ENCODE results near the gene HTT-AS. TPM values are rescaled to one million over a fixed set of nuclear protein-coding genes. Genes with fewer than 3 reads are reported as not detected.

The HTT-AS gene
- total RNA-seq, 2 donors from 2014 or later: not detected

DNA sequence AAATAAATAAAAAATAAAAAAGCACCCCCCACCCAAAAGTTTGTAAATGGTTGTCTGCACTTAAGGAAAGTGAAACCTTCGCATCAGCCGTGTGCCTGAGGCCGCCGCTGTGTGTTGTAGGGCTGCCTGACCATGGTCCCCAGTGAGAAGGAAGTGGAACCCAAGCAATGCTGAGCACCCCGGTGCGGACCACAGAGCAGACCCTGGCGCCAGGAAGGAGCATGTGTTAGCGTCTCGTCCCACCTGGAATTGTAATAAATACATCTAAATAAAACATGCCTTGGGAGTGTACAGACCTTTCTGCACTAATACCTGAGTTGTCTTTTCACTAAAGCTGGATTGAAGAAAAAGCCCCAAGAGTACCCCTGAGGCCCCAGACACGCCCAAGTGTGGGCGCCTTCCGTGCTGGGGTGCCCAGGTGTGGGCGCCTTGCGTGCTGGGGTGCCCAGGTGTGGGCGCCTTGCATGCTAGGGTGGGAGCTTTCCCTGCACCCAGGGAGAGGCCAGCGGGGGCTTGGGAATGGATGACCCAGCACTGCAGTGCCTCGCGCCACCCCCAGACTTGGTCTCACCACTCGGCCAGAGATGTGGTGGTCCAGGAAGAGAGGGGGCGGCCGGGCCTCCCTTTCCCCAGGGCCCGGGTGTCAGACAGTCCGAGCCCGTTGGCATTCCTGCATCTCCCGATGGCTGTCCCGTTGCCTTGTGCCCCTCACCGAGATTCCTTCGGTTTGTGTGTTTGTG, 33.7 kb downstream of the HTT-AS start:
- ATAC-seq (replicated peaks in 1 of 2) (no peak), DNase-seq (no peak)
- H3K9me3 Mint-ChIP-seq: peaks cover 3 to 5% of the 10 kb centered on the region in 2 donors
- H3K27me3 Mint-ChIP-seq (ENCODE audit: low read depth): peaks cover 9% of the 10 kb centered on the region
- peak overlapping the region; percentile 91 to 93 for H3K4me3 Mint-ChIP-seq
- H3K4me1 Mint-ChIP-seq (ENCODE audit: low read depth): peaks cover 65% of the 10 kb centered on the region
- peaks cover 3 to 5% of the 10 kb centered on the region in 2 donors for H3K36me3 Mint-ChIP-seq (ENCODE audit: insufficient read depth in 2 of 2)
- H3K27ac Mint-ChIP-seq: no peak overlapping the region

DNA sequence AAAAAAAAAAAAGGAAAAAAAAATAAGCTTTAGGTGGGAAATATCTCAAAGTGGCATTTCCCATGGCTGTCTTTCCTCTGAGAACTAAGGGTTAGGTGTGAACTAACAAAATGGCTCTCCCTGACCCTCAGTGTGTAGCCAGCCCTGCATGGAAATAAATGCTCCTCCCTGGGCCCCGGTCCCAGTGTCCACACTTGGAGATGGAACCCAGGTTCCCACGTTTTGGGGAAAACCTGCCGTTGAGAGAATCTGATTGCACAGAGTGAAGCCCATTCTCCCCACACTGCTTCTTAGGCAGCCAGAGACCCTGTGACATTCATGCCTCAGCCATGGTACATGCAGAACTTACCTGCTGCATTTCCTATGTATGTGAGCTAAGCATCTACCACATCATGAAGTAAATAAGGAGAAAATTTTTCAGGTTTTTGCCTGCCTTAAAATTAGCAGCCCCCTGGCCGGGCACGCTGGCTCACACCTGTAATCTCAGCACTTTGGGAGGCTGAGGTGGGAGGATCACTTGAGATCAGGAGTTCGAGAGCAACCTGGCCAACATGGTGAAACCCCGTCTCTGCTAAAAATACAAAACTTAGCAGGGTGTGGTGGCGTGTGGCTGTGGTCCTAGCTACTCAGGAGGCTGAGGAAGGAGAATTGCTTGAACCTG, 34.5 kb downstream of the HTT-AS start:
- Mint-ChIP-seq H3K4me1 (ENCODE audit: low read depth) (peaks cover 57% of the 10 kb centered on the region), H3K4me3 (no peak overlapping the region), H3K36me3 (ENCODE audit: insufficient read depth in 2 of 2) (no peaks in the 10 kb centered on the region), H3K27ac (no peak overlapping the region), H3K27me3 (ENCODE audit: low read depth) (peaks cover 9% of the 10 kb centered on the region), H3K9me3 (no peaks in the 10 kb centered on the region)
- ATAC-seq (replicated peaks in 1 of 2) (no peak), DNase-seq (no peak)

DNA sequence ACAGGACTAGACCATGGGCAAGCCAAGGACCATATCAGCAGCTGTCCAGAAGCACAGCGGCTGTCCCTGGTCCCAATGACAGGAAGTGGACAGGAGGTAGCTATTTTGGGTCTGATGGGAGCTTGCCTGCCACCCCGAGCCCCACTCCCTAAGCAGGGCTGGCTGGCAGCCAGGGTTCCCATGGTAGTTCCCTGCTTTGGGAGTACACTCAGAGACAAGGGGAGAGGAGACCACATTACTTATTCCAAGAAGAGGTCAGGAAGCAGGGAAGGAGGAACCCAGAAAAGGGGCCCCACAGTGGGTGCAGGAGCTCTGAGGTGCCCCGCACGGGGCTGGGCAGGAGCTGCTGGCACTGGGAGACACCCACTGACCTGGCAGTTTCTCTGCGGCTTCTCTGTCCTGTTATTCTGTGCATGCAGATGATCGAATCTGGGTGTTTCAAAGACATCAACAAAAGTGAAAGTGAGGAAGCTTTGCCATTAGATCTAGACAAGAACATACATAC, 36.3 kb downstream of the HTT-AS start:
- H3K9me3 Mint-ChIP-seq: no peaks in the 10 kb centered on the region
- peaks cover 9% of the 10 kb centered on the region for H3K27me3 Mint-ChIP-seq (ENCODE audit: low read depth)
- no peaks in the 10 kb centered on the region for H3K36me3 Mint-ChIP-seq (ENCODE audit: insufficient read depth in 2 of 2)
- peaks cover 48% of the 10 kb centered on the region for H3K4me1 Mint-ChIP-seq (ENCODE audit: low read depth)
- ATAC-seq (replicated peaks in 1 of 2) (peak in 1 of 2 donors; percentile 29), DNase-seq (peak; percentile 23 to 27)
- peak overlapping the region; percentile 76 to 77 for H3K4me3 Mint-ChIP-seq
- H3K27ac Mint-ChIP-seq: no peak overlapping the region

DNA sequence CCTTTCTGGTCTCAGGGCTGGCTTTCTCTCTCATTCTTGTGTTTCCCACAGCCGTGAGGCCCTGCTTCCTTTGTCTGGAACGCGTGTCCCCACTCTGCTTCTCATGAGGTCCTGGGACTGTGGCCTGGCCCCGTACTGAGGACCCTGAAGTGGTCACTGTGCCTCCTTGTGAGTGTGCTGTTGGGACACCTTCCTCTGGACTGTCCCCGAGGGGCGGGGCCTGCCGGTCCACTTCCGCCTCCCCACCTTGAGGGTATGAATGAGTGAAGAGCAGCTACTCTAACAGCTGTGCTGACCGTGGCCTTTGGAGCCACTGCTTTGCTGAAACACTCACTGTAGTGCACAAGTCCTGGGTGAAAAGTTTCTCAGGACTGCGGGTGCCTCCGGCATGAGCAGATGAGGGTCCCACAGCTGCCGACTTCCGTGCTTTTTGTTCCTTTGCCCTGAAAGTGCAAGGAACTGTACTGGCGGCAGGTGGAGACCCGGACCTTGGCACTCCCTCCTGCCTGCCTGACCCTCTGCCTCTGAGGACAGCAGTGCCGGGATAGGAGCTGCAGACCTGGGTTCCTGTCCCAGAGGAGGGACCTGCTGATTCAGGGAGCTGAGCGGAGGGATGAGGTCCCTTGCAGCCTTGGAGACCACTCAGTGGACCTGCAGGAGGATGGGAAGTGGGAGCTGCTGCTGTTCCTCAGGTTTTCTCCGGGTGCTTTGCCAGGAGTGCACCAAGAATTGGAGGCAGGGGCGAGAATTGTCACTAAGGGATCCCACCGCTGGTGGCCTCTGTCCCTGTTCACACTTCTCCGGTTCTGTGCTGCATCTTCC, 38.0 kb downstream of the HTT-AS start:
- ATAC-seq (replicated peaks in 1 of 2) (no peak), DNase-seq (no peak)
- no peak overlapping the region for H3K27ac Mint-ChIP-seq
- H3K27me3 Mint-ChIP-seq (ENCODE audit: low read depth): peaks cover 9% of the 10 kb centered on the region
- peaks cover 32% of the 10 kb centered on the region for H3K4me1 Mint-ChIP-seq (ENCODE audit: low read depth)
- no peaks in the 10 kb centered on the region for H3K9me3 Mint-ChIP-seq
- no peaks in the 10 kb centered on the region for H3K36me3 Mint-ChIP-seq (ENCODE audit: insufficient read depth in 2 of 2)
- H3K4me3 Mint-ChIP-seq: peak overlapping the region in 1 of 2 donors; percentile 42

DNA sequence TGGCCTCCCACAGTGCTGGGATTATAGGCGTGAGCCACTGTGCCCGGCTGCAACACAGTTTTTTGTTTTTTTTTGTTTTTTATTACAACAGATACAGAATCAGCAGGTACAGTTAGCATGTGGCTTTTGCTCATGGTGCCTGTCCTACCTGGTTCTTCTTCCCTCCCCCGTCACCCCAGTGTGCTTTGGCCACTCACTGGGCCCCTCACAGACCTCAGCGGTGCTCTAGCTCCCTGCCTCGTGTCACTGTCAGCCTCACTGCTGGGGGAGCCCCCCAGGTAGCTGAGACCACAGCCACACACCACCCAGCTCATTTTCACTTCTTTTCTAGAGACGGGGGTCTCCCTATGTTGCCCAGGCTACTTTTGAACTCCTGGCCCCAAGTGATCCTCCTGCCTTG, 38.7 kb downstream of the HTT-AS start:
- Mint-ChIP-seq H3K4me1 (ENCODE audit: low read depth) (peaks cover 27% of the 10 kb centered on the region), H3K27ac (no peak overlapping the region), H3K36me3 (ENCODE audit: insufficient read depth in 2 of 2) (no peaks in the 10 kb centered on the region), H3K9me3 (no peaks in the 10 kb centered on the region), H3K4me3 (peak overlapping the region in 1 of 2 donors; percentile 42), H3K27me3 (ENCODE audit: low read depth) (peaks cover 9% of the 10 kb centered on the region)
- no peak for DNase-seq
- ATAC-seq (replicated peaks in 1 of 2): no peak

DNA sequence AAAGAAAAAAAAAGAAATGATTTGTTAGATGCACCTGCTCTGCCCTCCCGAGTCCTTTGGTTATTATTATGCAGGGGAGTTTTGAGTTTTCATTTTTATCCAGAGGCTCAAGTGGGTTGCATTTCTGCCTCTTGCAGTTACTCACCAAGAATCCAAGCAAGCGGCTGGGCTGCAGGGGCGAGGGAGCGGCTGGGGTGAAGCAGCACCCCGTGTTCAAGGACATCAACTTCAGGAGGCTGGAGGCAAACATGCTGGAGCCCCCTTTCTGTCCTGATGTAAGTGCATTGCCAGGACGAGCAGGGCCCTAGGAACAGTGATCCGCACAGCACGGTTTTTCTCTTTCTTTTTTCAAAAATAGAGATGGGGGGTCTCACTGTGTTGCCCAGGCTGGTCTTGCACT, 39.1 kb downstream of the HTT-AS start:
- no peak overlapping the region for H3K4me3 Mint-ChIP-seq
- ATAC-seq (replicated peaks in 1 of 2): no peak
- H3K9me3 Mint-ChIP-seq: no peaks in the 10 kb centered on the region
- no peak overlapping the region for H3K27ac Mint-ChIP-seq
- no peak for DNase-seq
- peaks cover 9% of the 10 kb centered on the region for H3K27me3 Mint-ChIP-seq (ENCODE audit: low read depth)
- H3K4me1 Mint-ChIP-seq (ENCODE audit: low read depth): peaks cover 27% of the 10 kb centered on the region
- H3K36me3 Mint-ChIP-seq (ENCODE audit: insufficient read depth in 2 of 2): no peaks in the 10 kb centered on the region

DNA sequence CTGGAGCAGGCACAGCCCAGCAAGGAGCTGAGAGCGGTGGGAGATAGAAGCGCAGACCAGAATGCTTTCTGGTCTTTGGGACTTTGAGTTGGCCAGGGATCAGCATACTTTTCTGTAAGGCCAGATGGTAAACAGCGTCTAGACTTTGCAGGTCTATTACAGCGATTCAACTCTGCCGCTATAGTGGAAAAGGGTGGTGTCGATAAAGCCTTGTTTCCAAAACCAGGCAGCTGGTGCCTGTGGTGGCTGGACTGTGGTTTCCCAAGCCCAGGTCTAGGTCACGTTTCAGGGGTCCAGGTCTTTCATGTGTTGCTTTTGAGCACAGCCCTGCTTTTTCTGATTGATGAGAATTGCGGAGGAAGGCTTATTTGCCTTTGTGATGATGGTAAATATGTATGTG, 40.1 kb downstream of the HTT-AS start:
- Mint-ChIP-seq H3K4me3 (no peak overlapping the region), H3K4me1 (ENCODE audit: low read depth) (peaks cover 27% of the 10 kb centered on the region), H3K27ac (no peak overlapping the region), H3K9me3 (no peaks in the 10 kb centered on the region), H3K27me3 (ENCODE audit: low read depth) (peaks cover 9% of the 10 kb centered on the region), H3K36me3 (ENCODE audit: insufficient read depth in 2 of 2) (no peaks in the 10 kb centered on the region)
- ATAC-seq (replicated peaks in 1 of 2) (no peak), DNase-seq (no peak)

DNA sequence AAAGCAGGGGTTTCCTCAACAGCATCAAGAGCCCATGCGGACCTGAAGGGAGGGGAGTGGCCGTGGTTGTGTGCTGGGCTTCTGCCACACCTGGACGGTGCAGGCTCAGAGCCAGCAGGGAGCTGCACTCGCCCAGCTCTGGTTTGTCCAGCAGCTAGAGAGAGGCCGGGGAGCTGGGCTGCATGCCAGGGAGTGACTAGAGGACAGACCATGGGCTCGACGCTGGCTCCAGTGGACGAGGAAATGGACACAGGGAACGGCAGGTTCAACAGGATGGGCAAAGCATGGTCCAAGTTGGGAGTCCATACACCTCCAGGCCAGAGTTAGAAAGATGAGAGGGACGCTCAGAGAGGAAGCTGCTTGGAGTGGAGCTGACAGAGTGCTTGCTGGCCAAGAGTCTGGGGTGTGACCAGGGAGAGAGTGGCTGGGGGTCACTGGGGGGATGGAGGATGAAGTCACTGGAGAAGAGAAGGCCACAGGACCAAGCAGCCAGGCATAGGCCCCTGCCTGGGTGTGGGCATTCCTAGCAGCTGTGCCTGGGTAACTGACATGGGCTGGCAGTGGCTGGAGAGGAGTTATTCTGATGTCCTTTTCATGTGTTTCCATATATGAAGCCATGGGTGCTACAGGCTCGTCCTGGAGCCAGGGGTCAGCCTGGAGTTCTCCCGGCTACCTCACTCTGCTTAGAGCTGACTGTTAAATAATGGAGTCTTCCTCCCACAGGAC, 42.8 kb downstream of the HTT-AS start:
- no peak for DNase-seq
- ATAC-seq (replicated peaks in 1 of 2): no peak
- H3K4me1 Mint-ChIP-seq (ENCODE audit: low read depth): peaks cover 7% of the 10 kb centered on the region
- no peaks in the 10 kb centered on the region for H3K9me3 Mint-ChIP-seq
- no peak overlapping the region for H3K4me3 Mint-ChIP-seq
- no peak overlapping the region for H3K27ac Mint-ChIP-seq
- H3K36me3 Mint-ChIP-seq (ENCODE audit: insufficient read depth in 2 of 2): no peaks in the 10 kb centered on the region
- H3K27me3 Mint-ChIP-seq (ENCODE audit: low read depth): peaks cover 8% of the 10 kb centered on the region

DNA sequence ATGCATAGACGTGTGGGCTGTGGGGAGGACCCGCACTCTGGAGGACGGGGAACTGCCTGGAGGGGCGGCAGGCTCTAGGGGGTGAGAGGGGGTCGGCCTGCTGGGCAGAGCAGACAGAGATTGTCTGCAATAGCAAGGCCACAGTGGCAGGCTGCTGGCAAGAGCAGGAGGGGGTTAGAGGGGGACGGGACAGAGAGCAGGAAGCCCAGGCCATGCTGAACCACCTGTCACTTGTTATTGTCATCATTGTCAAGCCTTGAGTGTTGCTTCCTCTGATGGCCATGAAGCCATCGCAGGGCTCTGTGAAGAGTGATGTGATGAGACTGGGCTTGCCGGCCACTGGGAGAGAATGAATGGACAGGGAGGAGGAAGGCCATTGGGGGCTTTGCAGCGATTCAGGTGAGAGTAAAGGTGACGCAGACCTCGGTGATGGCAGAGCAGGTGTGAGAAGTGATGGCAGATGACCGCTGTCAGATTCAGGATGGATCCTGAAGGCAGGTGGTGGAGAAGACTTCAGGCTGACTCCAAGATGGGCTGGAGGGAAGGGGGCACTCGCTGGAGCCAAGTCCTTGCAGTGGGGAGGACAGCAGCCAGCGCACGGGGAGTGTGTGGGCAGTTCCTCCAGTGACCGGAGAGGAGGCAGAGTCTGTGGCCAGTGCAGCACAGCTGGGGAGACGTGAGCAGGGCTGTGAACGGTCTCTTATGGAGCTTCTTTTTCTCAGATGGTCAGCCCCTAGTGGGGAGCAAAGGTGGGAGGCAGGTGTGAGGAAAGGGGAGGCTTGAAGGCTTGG, 43.6 kb downstream of the HTT-AS start:
- Mint-ChIP-seq H3K36me3 (ENCODE audit: insufficient read depth in 2 of 2) (no peaks in the 10 kb centered on the region), H3K27me3 (ENCODE audit: low read depth) (peaks cover under 1% of the 10 kb centered on the region), H3K27ac (no peak overlapping the region), H3K4me3 (no peak overlapping the region), H3K4me1 (ENCODE audit: low read depth) (peaks cover 1% of the 10 kb centered on the region), H3K9me3 (no peaks in the 10 kb centered on the region)
- no peak for DNase-seq
- no peak for ATAC-seq (replicated peaks in 1 of 2)

DNA sequence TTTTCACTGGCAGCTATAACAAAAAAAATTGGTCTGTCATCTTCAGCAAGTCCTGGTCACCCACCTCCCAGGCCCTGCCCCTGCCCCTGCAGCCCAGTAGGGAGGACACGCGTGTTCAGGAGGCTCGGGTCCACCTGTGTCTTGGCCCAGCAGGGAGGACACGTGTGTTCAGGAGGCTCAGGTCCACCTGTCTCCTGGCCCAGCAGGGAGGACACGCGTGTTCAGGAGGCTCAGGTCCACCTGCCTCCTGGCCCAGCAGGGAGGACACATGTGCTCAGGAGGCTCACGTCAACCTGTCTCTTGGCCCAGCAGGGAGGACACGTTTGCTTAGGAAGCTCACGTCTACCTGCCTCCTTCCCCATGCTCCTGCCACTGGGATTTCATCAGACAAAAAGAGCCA, 44.9 kb downstream of the HTT-AS start:
- no peak for ATAC-seq (replicated peaks in 1 of 2)
- no peaks in the 10 kb centered on the region for H3K36me3 Mint-ChIP-seq (ENCODE audit: insufficient read depth in 2 of 2)
- no peaks in the 10 kb centered on the region for H3K9me3 Mint-ChIP-seq
- H3K27me3 Mint-ChIP-seq (ENCODE audit: low read depth): no peaks in the 10 kb centered on the region
- H3K27ac Mint-ChIP-seq: no peak overlapping the region
- no peak for DNase-seq
- no peak overlapping the region for H3K4me3 Mint-ChIP-seq
- H3K4me1 Mint-ChIP-seq (ENCODE audit: low read depth): no peaks in the 10 kb centered on the region

DNA sequence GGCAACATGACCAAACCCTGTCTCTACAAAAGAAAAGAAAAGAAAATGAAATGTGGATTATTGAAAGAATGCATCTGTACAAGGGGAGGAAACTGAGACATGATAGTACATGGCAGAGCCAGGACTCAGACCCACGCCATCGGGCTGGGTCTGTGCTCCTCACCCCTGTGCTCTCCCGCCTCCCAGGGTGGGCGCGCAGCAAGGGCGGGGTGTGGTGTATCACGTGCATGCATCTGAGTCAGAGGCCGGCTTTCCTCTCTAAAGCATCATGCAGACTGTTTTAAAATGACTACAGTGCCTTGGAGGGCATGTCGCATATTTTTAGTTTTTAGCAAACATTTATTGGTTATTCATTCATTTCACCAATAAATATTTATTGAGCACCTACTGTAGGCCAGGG, 47.8 kb downstream of the HTT-AS start:
- no peak for ATAC-seq (replicated peaks in 1 of 2)

DNA sequence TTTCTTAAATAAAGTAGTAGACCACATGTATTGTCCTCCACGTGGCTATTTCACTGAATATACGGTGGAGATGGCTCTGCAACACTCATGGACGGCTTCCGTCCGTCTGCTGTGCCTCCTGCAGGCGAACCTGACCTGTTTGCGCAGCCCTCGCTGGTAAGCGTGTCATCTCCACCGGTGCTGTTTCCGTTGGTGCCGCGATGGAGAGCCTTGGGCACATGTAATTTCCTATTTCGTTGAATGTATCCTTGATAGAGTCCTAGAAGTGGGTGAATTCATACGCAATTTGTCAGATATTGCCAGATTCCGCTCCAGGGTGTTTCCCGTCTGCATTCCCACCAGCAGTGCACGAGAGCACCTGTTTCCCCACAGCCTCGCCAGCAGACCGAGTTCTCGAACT, 48.5 kb downstream of the HTT-AS start:
- peaks cover 14% of the 10 kb centered on the region for H3K4me1 Mint-ChIP-seq (ENCODE audit: low read depth)
- no peak for DNase-seq
- no peak overlapping the region for H3K27ac Mint-ChIP-seq
- no peak overlapping the region for H3K4me3 Mint-ChIP-seq
- H3K9me3 Mint-ChIP-seq: peaks cover 2 to 5% of the 10 kb centered on the region in 2 donors
- H3K36me3 Mint-ChIP-seq (ENCODE audit: insufficient read depth in 2 of 2): peaks cover 4 to 5% of the 10 kb centered on the region in 2 donors
- H3K27me3 Mint-ChIP-seq (ENCODE audit: low read depth): peaks cover 17% of the 10 kb centered on the region
- ATAC-seq (replicated peaks in 1 of 2): no peak

More for the DNA sequence above, 47.8 kb downstream of the HTT-AS start:
- Mint-ChIP-seq H3K27me3 (ENCODE audit: low read depth) (peaks cover 17% of the 10 kb centered on the region), H3K9me3 (peaks cover 2 to 5% of the 10 kb centered on the region in 2 donors), H3K36me3 (ENCODE audit: insufficient read depth in 2 of 2) (peaks cover 4 to 5% of the 10 kb centered on the region in 2 donors), H3K4me3 (no peak overlapping the region), H3K4me1 (ENCODE audit: low read depth) (peaks cover 8% of the 10 kb centered on the region), H3K27ac (no peak overlapping the region)
- DNase-seq: no peak

Measured in activated T-cell treated with anti-CD3 and anti-CD28 coated beads, Interleukin-2, amount 50 U/mL, for 72 hours (primary cell).